IMR-90 (cell line): ENCODE measurements around the gene SETSIP. TPM values are rescaled to one million over a fixed set of nuclear protein-coding genes. Genes with fewer than 3 reads are reported as not detected.

Experiments
- ATAC-seq: fragments of 200-7000 bp; cut with Tn5 transposase; 2 replicates; pipeline ENCODE4 v1.9.1; 2020; ENCODE audit warnings: low read depth, mild to moderate bottlenecking, moderate library complexity
- BruUV-seq: library from RNA; stranded (reverse); fragments of 400-500 nt; replicated peaks from 2 replicates; lab custom pipeline; 2021; lab: Mats Ljungman, UMichigan
- CTCF ChIA-PET: fragments of 300-600 bp; formaldehyde crosslinking; extraction: SDS; loops from one replicate; lab custom pipeline; 2021; ENCODE audit warnings: antibody characterized with exemption; lab: Yijun Ruan, JAX
- POLR2A ChIA-PET: fragments of 300-600 bp; sonication (Branson Sonifier 250); formaldehyde crosslinking; loops from one replicate; lab custom pipeline; 2022; ENCODE audit warnings: antibody characterized with exemption; ENCODE audit not compliant: unreplicated experiment; lab: Charles Lee
- DNase-seq: peaks from one replicate; pipeline ENCODE4 v3.0.0; 2013
- H2AFZ ChIP-seq: replicated peaks from 2 replicates; pipeline ENCODE3; 2013; ENCODE audit warnings: low read length, mild to moderate bottlenecking; ENCODE audit not compliant: poor library complexity
- H2AK5ac ChIP-seq: 2 replicates; pipeline ENCODE4 v1.6.1; 2013; ENCODE audit warnings: low read depth, low read length, inconsistent platforms
- H2AK9ac ChIP-seq: replicated peaks from 2 replicates; pipeline ENCODE3; 2013; ENCODE audit warnings: mild to moderate bottlenecking, low read depth, low read length, moderate library complexity; ENCODE audit not compliant: poor library complexity
- H2BK120ac ChIP-seq: 2 replicates; pipeline ENCODE4 v1.6.1; 2013; ENCODE audit warnings: low read depth, low read length, inconsistent platforms
- H2BK15ac ChIP-seq: 3 replicates; pipeline ENCODE4 v1.6.1; 2013; ENCODE audit warnings: low read depth, low read length, inconsistent platforms
- H2BK20ac ChIP-seq: 2 replicates; pipeline ENCODE4 v1.6.1; 2013; ENCODE audit warnings: low read depth, mild to moderate bottlenecking, inconsistent platforms, low read length, moderate library complexity
- H2BK5ac ChIP-seq: 2 replicates; pipeline ENCODE4 v1.6.1; 2013; ENCODE audit warnings: mild to moderate bottlenecking, low read depth, low read length, inconsistent platforms; ENCODE audit not compliant: poor library complexity, severe bottlenecking
- H3K14ac ChIP-seq: replicated peaks from 2 replicates; pipeline ENCODE4 v1.6.1; 2013; ENCODE audit warnings: low read depth, low read length, inconsistent platforms
- H3K18ac ChIP-seq: 2 replicates; pipeline ENCODE4 v1.6.1; 2013; ENCODE audit warnings: low read depth, low read length, control low read depth
- H3K23ac ChIP-seq: 2 replicates; pipeline ENCODE4 v1.6.1; 2013; ENCODE audit warnings: low read depth, low read length, inconsistent platforms
- H3K27ac ChIP-seq: 2 replicates; pipeline ENCODE4 v1.5.1; 2013; ENCODE audit warnings: mild to moderate bottlenecking, control low read depth, low read length; ENCODE audit not compliant: insufficient read depth
- H3K27me3 ChIP-seq: 2 replicates; pipeline ENCODE4 v1.6.1; 2013; ENCODE audit warnings: low read length; ENCODE audit not compliant: control insufficient read depth, insufficient read depth
- H3K36me3 ChIP-seq: 2 replicates; pipeline ENCODE4 v1.6.1; 2013; ENCODE audit warnings: low read length, mixed read lengths; ENCODE audit not compliant: control insufficient read depth, insufficient read depth
- H3K4ac ChIP-seq: 2 replicates; pipeline ENCODE4 v1.6.1; 2013; ENCODE audit warnings: low read depth, low read length, inconsistent platforms
- H3K4me1 ChIP-seq: 2 replicates; pipeline ENCODE4 v1.6.1; 2013; ENCODE audit warnings: low read length, mixed read lengths; ENCODE audit not compliant: control insufficient read depth, insufficient read depth
- H3K4me2 ChIP-seq: 2 replicates; pipeline ENCODE4 v1.6.1; 2013; ENCODE audit warnings: low read depth, mild to moderate bottlenecking, control low read depth, low read length, moderate library complexity
- H3K4me3 ChIP-seq: 2 replicates; pipeline ENCODE4 v1.5.1; 2013; ENCODE audit warnings: low read depth, mild to moderate bottlenecking, control low read depth, low read length, moderate library complexity; ENCODE audit not compliant: insufficient read depth
- H3K56ac ChIP-seq: 2 replicates; pipeline ENCODE4 v1.6.1; 2013; ENCODE audit warnings: low read length, inconsistent platforms; ENCODE audit not compliant: insufficient read depth; ENCODE audit errors: extremely low read depth
- H3K79me1 ChIP-seq, 2 experiments: 2 replicates each; pipeline ENCODE4 v1.6.1; 2013; ENCODE audit warnings: low read length in 2 of 2, inconsistent platforms in 1 of 2, low read depth in 1 of 2
- H3K9ac ChIP-seq: 2 replicates; pipeline ENCODE4 v1.6.1; 2013; ENCODE audit warnings: low read depth, low read length, control low read depth
- H3K9me1 ChIP-seq: 2 replicates; pipeline ENCODE4 v1.6.1; 2013; ENCODE audit warnings: low read length, inconsistent platforms; ENCODE audit not compliant: insufficient read depth
- H3K9me3 ChIP-seq: 2 replicates; pipeline ENCODE4 v1.6.1; 2013; ENCODE audit warnings: low read length; ENCODE audit not compliant: control insufficient read depth, insufficient read depth
- H4K20me1 ChIP-seq: 2 replicates; pipeline ENCODE4 v1.6.1; 2013; ENCODE audit warnings: low read length, inconsistent platforms; ENCODE audit not compliant: insufficient read depth
- H4K5ac ChIP-seq: 2 replicates; pipeline ENCODE4 v1.6.1; 2013; ENCODE audit warnings: mild to moderate bottlenecking, low read depth, low read length, control low read depth
- H4K8ac ChIP-seq, 2 experiments: 2 replicates each; pipeline ENCODE4 v1.6.1; 2013; ENCODE audit warnings: low read depth in 2 of 2, low read length in 2 of 2, control low read depth in 1 of 2, inconsistent platforms in 1 of 2
- H4K91ac ChIP-seq: 2 replicates; pipeline ENCODE4 v1.6.1; 2013; ENCODE audit warnings: low read depth, low read length, inconsistent platforms; ENCODE audit not compliant: insufficient read depth
- CEBPB ChIP-seq: IDR thresholded peaks from 2 replicates; pipeline ENCODE4 v1.6.1; 2012; ENCODE audit warnings: low read depth, low read length, improper control_type of control experiment
- CHD1 ChIP-seq: IDR thresholded peaks from 2 replicates; pipeline ENCODE4 v1.6.1; 2012; ENCODE audit warnings: low read depth, low read length, improper control_type of control experiment
- FOS ChIP-seq: fragments of 150-350 bp; IDR thresholded peaks from 2 replicates; pipeline ENCODE4 v1.6.1; 2016; ENCODE audit warnings: low read depth, low read length
- POLR2A ChIP-seq: IDR thresholded peaks from 2 replicates; pipeline ENCODE4 v1.6.1; 2012; ENCODE audit warnings: mild to moderate bottlenecking, low read depth, low read length
- RAD21 ChIP-seq: IDR thresholded peaks from 2 replicates; pipeline ENCODE4 v1.6.1; 2012; ENCODE audit warnings: low read length, improper control_type of control experiment
- WGBS, 2 experiments: methylation state at CpG; one replicate each; pipeline versions ENCODE4 v1.1.5 to v1.1.7; 2013; ENCODE audit warnings: missing lambda C conversion rate in 2 of 2; ENCODE audit not compliant: insufficient read length in 1 of 2; ENCODE audit errors: extremely low coverage in 2 of 2; 5-methylcytosine and 5-hydroxymethylcytosine counted together
- dilution Hi-C: fragments of 300-500 bp; cut with HindIII; formaldehyde crosslinking; loops from one replicate; pipeline ENCODE4 v1.14.3; 2018; ENCODE audit warnings: low sequenced_read_pairs; ENCODE audit not compliant: unreplicated experiment
- in situ Hi-C: fragments of 300-500 bp; cut with MboI; formaldehyde crosslinking; loops from 3 replicates; pipeline ENCODE4 v1.14.3; 2019; ENCODE audit warnings: low sequenced_read_pairs, inconsistent platforms, mixed read lengths
- intact Hi-C: fragments of 100-400 bp; cut with micrococcal nuclease; formaldehyde crosslinking; loops from 2 replicates; pipeline ENCODE4 v1.10.0; 2022
- polyA plus RNA-seq, 3 experiments: library from polyadenylated mRNA; depleted of rRNA; stranded (reverse); fragments of >200 nt; gene quantifications; 2 replicates each; pipeline ENCODE4 v1.2.3, GENCODE V29; 2012; ENCODE audit warnings: low replicate concordance in 1 of 3
- total RNA-seq: library from RNA; depleted of rRNA; stranded (reverse); fragments of >200 nt; gene quantifications from 2 replicates; pipeline ENCODE4 v1.2.3, GENCODE V29; 2012

The SETSIP gene
- total and polyA plus RNA-seq, 2 of the 4 experiments (the other 2 are of a cell fraction), result not detected

- Histone ChIP-seq H3K9ac (no peak overlapping the region), H3K27me3 (no peaks in the 10 kb centered on the region), H3K27ac (no peak overlapping the region), H2BK15ac (no peak overlapping the region), H3K14ac (no peak overlapping the region), H3K23ac (no peak overlapping the region), H3K4me1 (no peaks in the 10 kb centered on the region), H3K36me3 (no peaks in the 10 kb centered on the region), H2AK9ac (no peak overlapping the region), H3K79me1 (no peaks in the 10 kb centered on the region), H4K5ac (no peak overlapping the region), H2AFZ (no peak overlapping the region), H3K9me3 (peaks cover 2% of the 10 kb centered on the region), H3K9me1 (no peaks in the 10 kb centered on the region), H2BK5ac (no peak overlapping the region), H3K18ac (no peak overlapping the region), H4K20me1 (no peaks in the 10 kb centered on the region; the same call in 1 of the 2 replicates), H4K8ac (no peak overlapping the region), H3K4ac (no peak overlapping the region), H2BK120ac (no peak overlapping the region), H3K56ac (no peak overlapping the region), H2BK20ac (no peak overlapping the region), H3K4me2 (no peak overlapping the region), H2AK5ac (no peak overlapping the region), H4K91ac (no peak overlapping the region), H3K4me3 (no peak overlapping the region)
- in situ Hi-C loops, result no loop called here
- ChIA-PET CTCF (no interaction called here), POLR2A (no interaction called here)
- DNase-seq (no peak), ATAC-seq (no peak)
- no TSS peak for BruUV-seq
- WGBS, 2 experiments, result 100% methylated on average over 2 of the region's 5 CpGs; no CpG with 5 or more reads in 1 of the 2 experiments
- intact Hi-C loops, result no loop called here
- dilution Hi-C loops, result no loop called here
- TF ChIP-seq RAD21, result no peak
- TF ChIP-seq CEBPB, result peak; percentile 42
- no peak for TF ChIP-seq CHD1
- no peak for TF ChIP-seq FOS
- no peak for TF ChIP-seq POLR2A
These were observed 16.4 kb upstream of the SETSIP start for GRCh38 chr1:92091625-92092024.
